ENCODE measurements around the gene TMEM143.

DNA sequence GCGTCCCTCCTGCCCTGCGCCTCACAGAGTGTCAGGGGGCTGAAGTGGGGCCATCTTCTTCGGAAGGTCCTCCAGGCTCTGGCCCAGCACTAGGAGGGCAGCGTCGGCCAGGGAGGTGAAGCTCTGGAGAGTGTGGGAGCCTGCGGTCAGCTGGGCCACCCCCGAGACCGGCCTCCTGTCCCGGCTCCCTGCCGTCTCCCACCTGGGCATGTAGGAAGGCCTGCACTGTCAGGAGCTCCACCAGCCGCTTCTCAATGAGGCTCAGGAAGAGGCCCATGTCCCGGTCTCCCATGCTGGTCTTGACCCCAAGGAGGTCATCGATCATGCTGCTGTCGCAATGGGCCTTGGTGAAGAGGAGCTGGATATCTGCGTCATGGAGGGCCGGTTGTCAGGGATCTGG is 65.8 kb downstream of the TMEM143 start:
- TF ChIP-seq, protein P1, sequence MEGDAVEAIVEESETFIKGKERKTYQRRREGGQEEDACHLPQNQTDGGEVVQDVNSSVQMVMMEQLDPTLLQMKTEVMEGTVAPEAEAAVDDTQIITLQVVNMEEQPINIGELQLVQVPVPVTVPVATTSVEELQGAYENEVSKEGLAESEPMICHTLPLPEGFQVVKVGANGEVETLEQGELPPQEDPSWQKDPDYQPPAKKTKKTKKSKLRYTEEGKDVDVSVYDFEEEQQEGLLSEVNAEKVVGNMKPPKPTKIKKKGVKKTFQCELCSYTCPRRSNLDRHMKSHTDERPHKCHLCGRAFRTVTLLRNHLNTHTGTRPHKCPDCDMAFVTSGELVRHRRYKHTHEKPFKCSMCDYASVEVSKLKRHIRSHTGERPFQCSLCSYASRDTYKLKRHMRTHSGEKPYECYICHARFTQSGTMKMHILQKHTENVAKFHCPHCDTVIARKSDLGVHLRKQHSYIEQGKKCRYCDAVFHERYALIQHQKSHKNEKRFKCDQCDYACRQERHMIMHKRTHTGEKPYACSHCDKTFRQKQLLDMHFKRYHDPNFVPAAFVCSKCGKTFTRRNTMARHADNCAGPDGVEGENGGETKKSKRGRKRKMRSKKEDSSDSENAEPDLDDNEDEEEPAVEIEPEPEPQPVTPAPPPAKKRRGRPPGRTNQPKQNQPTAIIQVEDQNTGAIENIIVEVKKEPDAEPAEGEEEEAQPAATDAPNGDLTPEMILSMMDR (conservative IDR thresholded peaks at IDR 0.05; ENCODE audit: low read depth, low read length): no peak
- no peak for TF ChIP-seq EZH2 (IDR thresholded peaks at IDR 0.05; ENCODE audit: borderline replicate concordance, low read depth, low read length, poor library complexity, severe bottlenecking)

Data from A673 (cell line).